ENCODE data around the gene LIMK2. TPM values are rescaled to one million over a fixed set of nuclear protein-coding genes. Genes with fewer than 3 reads are reported as not detected.

The LIMK2 gene
- total and polyA plus RNA-seq, 4 experiments from 2014 or later, result 12.3 to 33.2 (median 29.5) TPM

DNA sequence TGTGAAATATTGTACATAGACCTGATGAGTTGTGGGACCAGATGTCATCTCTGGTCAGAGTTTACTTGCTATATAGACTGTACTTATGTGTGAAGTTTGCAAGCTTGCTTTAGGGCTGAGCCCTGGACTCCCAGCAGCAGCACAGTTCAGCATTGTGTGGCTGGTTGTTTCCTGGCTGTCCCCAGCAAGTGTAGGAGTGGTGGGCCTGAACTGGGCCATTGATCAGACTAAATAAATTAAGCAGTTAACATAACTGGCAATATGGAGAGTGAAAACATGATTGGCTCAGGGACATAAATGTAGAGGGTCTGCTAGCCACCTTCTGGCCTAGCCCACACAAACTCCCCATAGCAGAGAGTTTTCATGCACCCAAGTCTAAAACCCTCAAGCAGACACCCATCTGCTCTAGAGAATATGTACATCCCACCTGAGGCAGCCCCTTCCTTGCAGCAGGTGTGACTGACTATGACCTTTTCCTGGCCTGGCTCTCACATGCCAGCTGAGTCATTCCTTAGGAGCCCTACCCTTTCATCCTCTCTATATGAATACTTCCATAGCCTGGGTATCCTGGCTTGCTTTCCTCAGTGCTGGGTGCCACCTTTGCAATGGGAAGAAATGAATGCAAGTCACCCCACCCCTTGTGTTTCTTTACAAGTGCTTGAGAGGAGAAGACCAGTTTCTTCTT lies 67.9 kb downstream of the LIMK2 start:
- Histone ChIP-seq H3K4me3 (ENCODE audit: low read length in 2 of 2) (peak overlapping the region in 1 of 2 donors; percentile 3), H3K27ac (ENCODE audit: low read depth, low read length) (peak overlapping the region; percentile 43), H3K9me3 (ENCODE audit: control insufficient read depth in 1 of 2, low read length in 2 of 2) (no peaks in the 10 kb centered on the region), H3K27me3 (ENCODE audit: insufficient read depth, low read length) (no peaks in the 10 kb centered on the region), H3K36me3 (ENCODE audit: insufficient read depth, low read length) (peaks cover 63% of the 10 kb centered on the region), H3K4me1 (ENCODE audit: insufficient read depth, low read length) (peaks cover 94% of the 10 kb centered on the region)
- intact Hi-C loops (cut with micrococcal nuclease), result loop anchor here (1.0 to 2.0 kb wide), 3 partner anchors 12 to 67 kb away; partner anchors contain the start of genes LIMK2 and PIK3IP1
- POLR2A ChIA-PET (ENCODE audit: partially characterized antibody), result interaction anchor here (1.4 to 17.9 kb wide), 13 partner anchors 12 to 350 kb away, joined by 3 to 1203 read pairs (median 19); partner anchors contain the start of genes LIMK2, PATZ1 and PIK3IP1
- CTCF ChIA-PET (ENCODE audit: partially characterized antibody), result interaction anchor here (1.1 to 12.3 kb wide), 7 partner anchors 10 to 67 kb away, joined by 3 to 114 read pairs (median 10); partner anchors contain the start of genes LIMK2 and PIK3IP1
- no peaks in the 10 kb centered on the region for H3K27me3 Mint-ChIP-seq
- peaks cover 59 to 85% of the 10 kb centered on the region in 2 donors for H3K36me3 Mint-ChIP-seq
- H3K9me3 Mint-ChIP-seq, result no peaks in the 10 kb centered on the region
- H3K4me3 Mint-ChIP-seq, result peak overlapping the region in 7 of 8 donors; percentile 71 to 84 (median 78)
- H3K4me1 Mint-ChIP-seq, result peaks cover 63 to 96% (median 80%) of the 10 kb centered on the region in 4 donors
- DNase-seq, result no peak
- H3K27ac Mint-ChIP-seq, result peak overlapping the region; percentile 94 to 99 (median 97)

DNA sequence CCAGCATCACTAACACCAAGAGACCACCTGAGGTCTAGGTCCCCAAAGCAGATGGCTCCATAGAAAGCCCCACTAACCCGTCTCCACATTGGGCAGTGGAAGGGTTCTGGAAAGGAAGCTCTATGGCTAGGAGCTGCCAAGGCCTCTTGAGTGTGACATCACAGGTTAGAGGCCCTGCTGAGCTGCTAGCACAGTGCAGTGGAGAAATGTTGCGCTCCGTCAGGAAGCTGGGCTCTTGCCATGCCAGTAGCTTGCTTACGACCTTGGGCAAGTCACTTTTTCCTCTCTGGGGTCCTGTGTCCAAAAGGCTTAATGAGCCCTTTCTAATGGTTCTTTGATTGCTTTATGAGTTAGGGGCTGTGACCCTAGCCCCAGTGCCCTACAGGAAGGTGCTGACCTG lies 69.6 kb downstream of the LIMK2 start:
- Mint-ChIP-seq H3K9me3 (no peaks in the 10 kb centered on the region), H3K4me3 (peak overlapping the region in 6 of 8 donors; percentile 42 to 83 (median 56)), H3K27ac (peak overlapping the region; percentile 61 to 99 (median 88)), H3K27me3 (no peaks in the 10 kb centered on the region), H3K36me3 (peaks cover 72 to 88% of the 10 kb centered on the region in 2 donors), H3K4me1 (peaks cover 78 to 100% (median 90%) of the 10 kb centered on the region in 4 donors)
- intact Hi-C loops (cut with micrococcal nuclease), result no loop called here
- Histone ChIP-seq H3K36me3 (ENCODE audit: insufficient read depth, low read length) (peaks cover 62% of the 10 kb centered on the region), H3K4me1 (ENCODE audit: insufficient read depth, low read length) (peaks cover 100% of the 10 kb centered on the region), H3K4me3 (ENCODE audit: low read length in 2 of 2) (no peak overlapping the region), H3K9me3 (ENCODE audit: control insufficient read depth in 1 of 2, low read length in 2 of 2) (no peaks in the 10 kb centered on the region), H3K27me3 (ENCODE audit: insufficient read depth, low read length) (no peaks in the 10 kb centered on the region), H3K27ac (ENCODE audit: low read depth, low read length) (peak overlapping the region; percentile 19)
- peak in 1 of 5 donors; percentile 18 for DNase-seq
- ChIA-PET POLR2A (ENCODE audit: partially characterized antibody) (interaction anchor here (0.7 to 17.9 kb wide), 9 partner anchors 8 to 70 kb away, joined by 3 to 1203 read pairs (median 7); partner anchors contain the start of genes LIMK2 and PIK3IP1), CTCF (ENCODE audit: partially characterized antibody) (interaction anchor here (1.0 to 3.4 kb wide), 5 partner anchors 9 to 65 kb away, joined by 3 to 30 read pairs (median 5); partner anchors contain the start of genes PATZ1 and PIK3IP1)

DNA sequence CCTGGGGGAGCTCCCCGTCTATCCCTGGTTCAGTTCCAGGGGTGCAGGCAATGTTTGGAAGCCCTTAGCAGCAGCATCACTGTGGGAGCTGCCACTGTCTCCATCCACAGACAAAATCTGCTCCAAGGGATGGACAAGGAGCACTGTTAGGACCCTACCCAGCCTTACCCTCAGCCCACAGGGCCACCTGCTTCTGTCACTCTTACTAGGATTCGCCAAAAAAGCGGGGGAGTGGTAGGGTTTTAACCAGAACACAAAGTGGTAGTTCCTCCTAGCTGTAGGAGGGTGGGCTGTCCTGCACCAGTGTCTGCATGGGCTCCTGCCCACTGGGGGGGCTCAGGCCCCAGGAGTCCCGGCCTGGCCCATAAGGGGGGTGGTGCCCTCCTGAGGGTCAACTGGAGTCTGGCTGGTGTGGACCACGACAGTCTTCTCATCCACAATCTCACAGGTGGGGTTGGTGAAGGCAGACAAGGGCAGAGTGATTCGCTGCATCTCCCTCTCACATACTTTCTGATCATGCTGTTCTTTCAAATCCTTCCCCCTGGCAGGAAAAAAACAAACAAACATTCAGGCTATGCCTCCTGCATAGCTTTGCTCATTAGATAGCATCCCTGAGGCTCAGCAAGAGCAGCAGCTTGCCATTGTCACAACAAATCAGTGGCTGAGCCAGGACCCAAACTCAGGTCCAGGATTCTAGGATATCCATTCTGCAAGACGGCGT lies 70.8 kb downstream of the LIMK2 start:
- H3K4me1 Mint-ChIP-seq, result peaks cover 78 to 100% (median 88%) of the 10 kb centered on the region in 4 donors
- POLR2A ChIA-PET (ENCODE audit: partially characterized antibody), result interaction anchor here (1.0 to 17.9 kb wide), 9 partner anchors 9 to 71 kb away, joined by 3 to 1203 read pairs (median 7); partner anchors contain the start of genes LIMK2 and PIK3IP1
- H3K36me3 ChIP-seq (ENCODE audit: insufficient read depth, low read length), result peaks cover 68% of the 10 kb centered on the region

DNA sequence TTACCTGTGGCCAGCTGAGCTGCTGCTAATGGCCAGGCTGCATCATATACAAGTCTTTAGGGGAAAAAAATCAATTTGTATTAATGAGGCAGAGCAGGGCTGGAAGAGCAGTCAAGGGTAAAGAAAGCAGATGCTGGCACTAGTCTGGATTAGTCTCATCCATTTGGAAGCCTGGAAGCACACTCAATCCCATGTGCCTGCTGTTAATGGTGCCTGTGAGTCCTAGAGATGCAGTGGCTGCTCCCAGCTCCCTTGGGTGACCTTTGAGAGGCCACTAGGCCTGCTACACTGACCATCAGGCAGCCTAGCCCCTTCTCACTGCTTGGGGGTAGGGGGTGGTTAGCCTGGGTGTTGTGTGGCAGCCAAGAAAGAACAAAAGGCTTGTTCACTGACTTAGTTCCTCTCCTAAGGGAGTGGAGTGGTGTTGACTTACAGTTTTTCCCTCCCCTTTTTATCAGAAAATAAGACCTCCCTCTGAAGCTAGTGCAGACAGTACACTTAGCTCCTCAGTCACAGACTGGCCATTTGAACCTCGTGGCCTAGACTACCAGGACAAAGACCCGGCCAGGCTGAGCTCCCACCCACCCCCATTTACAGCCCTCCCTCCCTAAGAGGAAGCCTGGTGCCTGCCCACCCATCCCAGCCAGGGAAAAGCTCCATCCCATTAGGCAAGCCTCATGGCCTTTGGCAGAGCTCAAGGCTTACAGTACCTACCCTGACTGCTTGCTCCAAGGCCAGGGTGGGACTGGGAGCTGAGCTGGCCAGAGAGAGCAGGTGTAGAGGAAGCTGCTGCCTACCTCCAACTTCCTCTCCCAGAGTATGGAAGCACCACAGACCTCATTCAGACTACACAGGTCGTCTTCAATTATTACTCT lies 72.4 kb downstream of the LIMK2 start:
- no peak for DNase-seq
- no peaks in the 10 kb centered on the region for H3K9me3 ChIP-seq (ENCODE audit: control insufficient read depth in 1 of 2, low read length in 2 of 2)
- ChIA-PET POLR2A (ENCODE audit: partially characterized antibody) (interaction anchor here (1.0 to 17.9 kb wide), 12 partner anchors 10 to 72 kb away, joined by 3 to 1203 read pairs (median 8); partner anchors contain the start of genes LIMK2, PATZ1 and PIK3IP1), CTCF (ENCODE audit: partially characterized antibody) (interaction anchor here (0.9 to 3.4 kb wide), 7 partner anchors 8 to 73 kb away, joined by 3 to 30 read pairs (median 11); partner anchors contain the start of genes LIMK2 and PIK3IP1)
- H3K4me1 ChIP-seq (ENCODE audit: insufficient read depth, low read length), result peaks cover 100% of the 10 kb centered on the region
- H3K27me3 Mint-ChIP-seq, result no peaks in the 10 kb centered on the region
- peak overlapping the region; percentile 14 to 44 for H3K4me3 ChIP-seq (ENCODE audit: low read length in 2 of 2)
- no peaks in the 10 kb centered on the region for H3K27me3 ChIP-seq (ENCODE audit: insufficient read depth, low read length)
- H3K36me3 ChIP-seq (ENCODE audit: insufficient read depth, low read length), result peaks cover 83% of the 10 kb centered on the region
- peaks cover 69 to 100% (median 84%) of the 10 kb centered on the region in 4 donors for H3K4me1 Mint-ChIP-seq
- H3K27ac ChIP-seq (ENCODE audit: low read depth, low read length), result peak overlapping the region; percentile 68
- peaks cover 81 to 94% of the 10 kb centered on the region in 2 donors for H3K36me3 Mint-ChIP-seq
- H3K9me3 Mint-ChIP-seq, result peaks cover 0 to 2% (median 0%) of the 10 kb centered on the region in 8 donors
- H3K27ac Mint-ChIP-seq, result peak overlapping the region; percentile 99 to 100 (median 100)
- peak overlapping the region; percentile 72 to 100 (median 88) for H3K4me3 Mint-ChIP-seq
- intact Hi-C loops (cut with micrococcal nuclease), result no loop called here

More for the DNA sequence above, 70.8 kb downstream of the LIMK2 start:
- Histone ChIP-seq H3K4me1 (ENCODE audit: insufficient read depth, low read length) (peaks cover 100% of the 10 kb centered on the region), H3K27me3 (ENCODE audit: insufficient read depth, low read length) (no peaks in the 10 kb centered on the region), H3K4me3 (ENCODE audit: low read length in 2 of 2) (no peak overlapping the region), H3K27ac (ENCODE audit: low read depth, low read length) (no peak overlapping the region), H3K9me3 (ENCODE audit: control insufficient read depth in 1 of 2, low read length in 2 of 2) (no peaks in the 10 kb centered on the region)
- Mint-ChIP-seq H3K9me3 (peaks cover 0 to 2% (median 0%) of the 10 kb centered on the region in 8 donors), H3K36me3 (peaks cover 77 to 87% of the 10 kb centered on the region in 2 donors), H3K4me3 (peak overlapping the region in 6 of 8 donors; percentile 23 to 83 (median 65)), H3K27ac (peak overlapping the region; percentile 68 to 100 (median 99)), H3K27me3 (no peaks in the 10 kb centered on the region)
- CTCF ChIA-PET (ENCODE audit: partially characterized antibody), result interaction anchor here (0.8 to 3.4 kb wide), 6 partner anchors 8 to 30 kb away, joined by 3 to 30 read pairs (median 5); partner anchors contain the start of gene PIK3IP1
- DNase-seq, result no peak
- intact Hi-C loops (cut with micrococcal nuclease), result no loop called here

DNA sequence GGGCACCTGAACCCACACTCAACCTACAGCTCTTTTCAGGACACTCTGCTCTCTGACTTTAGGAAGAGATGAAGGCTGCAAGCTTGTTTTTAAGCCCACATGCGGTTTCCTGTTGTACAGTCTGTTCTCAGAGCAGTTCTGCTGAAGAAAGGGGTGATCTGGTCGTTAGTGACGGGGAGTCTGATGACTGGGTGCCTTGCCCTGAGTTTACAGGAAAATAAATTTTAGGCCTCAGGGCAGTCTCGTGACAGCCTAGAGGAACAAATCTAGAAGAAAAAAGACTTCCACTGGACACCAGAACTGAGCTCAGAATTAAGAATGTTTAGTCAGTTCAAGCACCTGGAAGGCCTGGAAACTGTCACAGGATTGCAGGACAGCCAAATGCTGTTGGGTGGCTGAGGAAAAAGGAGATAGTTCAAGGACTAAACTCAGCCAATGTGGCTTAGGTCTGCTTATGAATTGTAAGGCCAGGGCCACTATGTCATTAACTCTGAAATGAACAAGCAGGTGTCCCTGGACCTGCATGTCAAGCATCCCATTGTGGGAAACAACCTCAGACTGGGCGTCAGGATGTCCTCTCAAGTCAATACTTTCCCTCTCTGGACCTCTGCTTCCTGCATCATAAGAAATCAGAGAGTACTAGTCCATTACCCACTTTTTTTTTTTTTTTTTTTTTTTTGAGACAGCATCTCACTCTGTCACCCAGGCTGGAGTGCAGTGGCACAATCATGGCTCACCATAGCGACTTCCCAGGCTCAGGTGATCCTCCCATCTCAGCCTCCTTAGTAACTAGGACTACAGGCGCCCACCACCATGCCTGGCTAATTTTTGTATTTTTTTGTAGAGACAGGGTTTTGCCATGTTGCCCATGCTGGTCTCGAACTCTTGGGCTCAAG lies 74.5 kb downstream of the LIMK2 start:
- H3K27ac Mint-ChIP-seq, result peak overlapping the region; percentile 99 to 100 (median 100)
- DNase-seq, result peak; percentile 83 to 87 (median 84)
- intact Hi-C loops (cut with micrococcal nuclease), result no loop called here
- Histone ChIP-seq H3K9me3 (ENCODE audit: control insufficient read depth in 1 of 2, low read length in 2 of 2) (no peaks in the 10 kb centered on the region), H3K4me3 (ENCODE audit: low read length in 2 of 2) (peak overlapping the region in 1 of 2 donors; percentile 45), H3K4me1 (ENCODE audit: insufficient read depth, low read length) (peaks cover 82% of the 10 kb centered on the region), H3K36me3 (ENCODE audit: insufficient read depth, low read length) (peaks cover 70% of the 10 kb centered on the region), H3K27me3 (ENCODE audit: insufficient read depth, low read length) (no peaks in the 10 kb centered on the region), H3K27ac (ENCODE audit: low read depth, low read length) (peak overlapping the region; percentile 68)
- POLR2A ChIA-PET (ENCODE audit: partially characterized antibody), result interaction anchor here (0.6 to 17.9 kb wide), 24 partner anchors 9 to 652 kb away, joined by 3 to 1203 read pairs (median 6); partner anchors contain the start of genes LIMK2, MORC2, PATZ1 and PIK3IP1
- no peaks in the 10 kb centered on the region for H3K27me3 Mint-ChIP-seq
- peaks cover 0 to 6% (median 0%) of the 10 kb centered on the region in 8 donors for H3K9me3 Mint-ChIP-seq
- CTCF ChIA-PET (ENCODE audit: partially characterized antibody), result interaction anchor here (0.8 to 2.5 kb wide), 8 partner anchors 9 to 77 kb away, joined by 3 to 27 read pairs (median 4); partner anchors contain the start of gene LIMK2
- H3K4me3 Mint-ChIP-seq, result peak overlapping the region; percentile 80 to 100 (median 94)
- peaks cover 77 to 88% of the 10 kb centered on the region in 2 donors for H3K36me3 Mint-ChIP-seq
- peaks cover 55 to 93% (median 72%) of the 10 kb centered on the region in 4 donors for H3K4me1 Mint-ChIP-seq

All from CD4-positive, alpha-beta memory T cell (primary cell).